ENCODE data around the gene SLC30A2. TPM values are rescaled to one million over a fixed set of nuclear protein-coding genes. Genes with fewer than 3 reads are reported as not detected.

SLC30A2 gene
- polyA plus RNA-seq, 1 donor from 2014 or later: 0.46 TPM

DNA sequence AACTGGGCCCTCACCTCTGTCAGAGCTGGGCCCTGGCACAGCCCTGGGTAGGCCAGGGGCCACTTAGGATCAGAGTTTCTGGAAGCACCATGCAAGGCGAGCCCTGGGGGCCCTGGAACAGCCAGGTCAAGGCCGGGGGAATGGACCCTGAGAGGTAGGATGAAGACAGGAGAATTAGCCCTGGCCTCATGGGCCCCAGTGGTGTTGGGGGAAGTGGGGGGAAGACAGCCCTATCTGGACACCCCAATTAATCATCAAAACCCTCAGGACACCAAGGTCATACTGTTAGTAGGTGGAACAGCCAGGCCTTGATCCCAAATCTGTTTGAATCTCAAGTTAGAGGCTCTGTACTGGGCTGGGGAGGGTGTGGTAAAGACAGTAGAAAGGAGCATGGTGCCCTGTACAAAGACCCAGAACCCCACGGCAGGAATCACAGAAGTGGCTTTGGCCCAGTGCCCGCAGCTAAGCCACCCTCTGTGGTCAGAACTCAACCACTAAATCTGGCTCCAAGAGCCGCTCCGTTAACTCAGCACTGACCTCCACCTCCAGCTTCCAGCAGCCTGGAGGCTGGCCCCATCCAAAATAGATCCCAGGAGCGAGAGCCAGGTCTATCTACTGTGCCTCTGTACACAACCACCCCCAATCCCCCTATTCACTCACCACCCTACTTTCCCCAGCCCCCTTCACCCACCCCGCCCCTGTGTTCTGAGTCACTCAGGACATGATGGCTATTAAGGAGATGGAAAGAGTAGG lies 35.5 kb upstream of the SLC30A2 start:
- H3F3A ChIP-seq (ENCODE audit: insufficient read depth, low read length, poor library complexity, severe bottlenecking): no peaks in the 10 kb centered on the region
- no peaks in the 10 kb centered on the region for H3K27me3 ChIP-seq (ENCODE audit: insufficient read depth, low read depth, low read length)
- no peaks in the 10 kb centered on the region for H3K9me3 ChIP-seq (ENCODE audit: low read length)
- H2AFZ ChIP-seq (ENCODE audit: low read depth, low read length): no peak overlapping the region
- H3K36me3 ChIP-seq (ENCODE audit: insufficient read depth, low read length): no peaks in the 10 kb centered on the region
- no peaks in the 10 kb centered on the region for H3K9me2 ChIP-seq (ENCODE audit: insufficient read depth, low read length)
- H3K4me2 ChIP-seq (ENCODE audit: low read length): no peak overlapping the region
- TF ChIP-seq, protein P1, sequence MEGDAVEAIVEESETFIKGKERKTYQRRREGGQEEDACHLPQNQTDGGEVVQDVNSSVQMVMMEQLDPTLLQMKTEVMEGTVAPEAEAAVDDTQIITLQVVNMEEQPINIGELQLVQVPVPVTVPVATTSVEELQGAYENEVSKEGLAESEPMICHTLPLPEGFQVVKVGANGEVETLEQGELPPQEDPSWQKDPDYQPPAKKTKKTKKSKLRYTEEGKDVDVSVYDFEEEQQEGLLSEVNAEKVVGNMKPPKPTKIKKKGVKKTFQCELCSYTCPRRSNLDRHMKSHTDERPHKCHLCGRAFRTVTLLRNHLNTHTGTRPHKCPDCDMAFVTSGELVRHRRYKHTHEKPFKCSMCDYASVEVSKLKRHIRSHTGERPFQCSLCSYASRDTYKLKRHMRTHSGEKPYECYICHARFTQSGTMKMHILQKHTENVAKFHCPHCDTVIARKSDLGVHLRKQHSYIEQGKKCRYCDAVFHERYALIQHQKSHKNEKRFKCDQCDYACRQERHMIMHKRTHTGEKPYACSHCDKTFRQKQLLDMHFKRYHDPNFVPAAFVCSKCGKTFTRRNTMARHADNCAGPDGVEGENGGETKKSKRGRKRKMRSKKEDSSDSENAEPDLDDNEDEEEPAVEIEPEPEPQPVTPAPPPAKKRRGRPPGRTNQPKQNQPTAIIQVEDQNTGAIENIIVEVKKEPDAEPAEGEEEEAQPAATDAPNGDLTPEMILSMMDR (IDR thresholded peaks at IDR 0.05; ENCODE audit: poor library complexity, severe bottlenecking): no peak
- no peak for TF ChIP-seq TAF1 (IDR thresholded peaks at IDR 0.05; ENCODE audit: low read depth)
- TF ChIP-seq, protein P2, sequence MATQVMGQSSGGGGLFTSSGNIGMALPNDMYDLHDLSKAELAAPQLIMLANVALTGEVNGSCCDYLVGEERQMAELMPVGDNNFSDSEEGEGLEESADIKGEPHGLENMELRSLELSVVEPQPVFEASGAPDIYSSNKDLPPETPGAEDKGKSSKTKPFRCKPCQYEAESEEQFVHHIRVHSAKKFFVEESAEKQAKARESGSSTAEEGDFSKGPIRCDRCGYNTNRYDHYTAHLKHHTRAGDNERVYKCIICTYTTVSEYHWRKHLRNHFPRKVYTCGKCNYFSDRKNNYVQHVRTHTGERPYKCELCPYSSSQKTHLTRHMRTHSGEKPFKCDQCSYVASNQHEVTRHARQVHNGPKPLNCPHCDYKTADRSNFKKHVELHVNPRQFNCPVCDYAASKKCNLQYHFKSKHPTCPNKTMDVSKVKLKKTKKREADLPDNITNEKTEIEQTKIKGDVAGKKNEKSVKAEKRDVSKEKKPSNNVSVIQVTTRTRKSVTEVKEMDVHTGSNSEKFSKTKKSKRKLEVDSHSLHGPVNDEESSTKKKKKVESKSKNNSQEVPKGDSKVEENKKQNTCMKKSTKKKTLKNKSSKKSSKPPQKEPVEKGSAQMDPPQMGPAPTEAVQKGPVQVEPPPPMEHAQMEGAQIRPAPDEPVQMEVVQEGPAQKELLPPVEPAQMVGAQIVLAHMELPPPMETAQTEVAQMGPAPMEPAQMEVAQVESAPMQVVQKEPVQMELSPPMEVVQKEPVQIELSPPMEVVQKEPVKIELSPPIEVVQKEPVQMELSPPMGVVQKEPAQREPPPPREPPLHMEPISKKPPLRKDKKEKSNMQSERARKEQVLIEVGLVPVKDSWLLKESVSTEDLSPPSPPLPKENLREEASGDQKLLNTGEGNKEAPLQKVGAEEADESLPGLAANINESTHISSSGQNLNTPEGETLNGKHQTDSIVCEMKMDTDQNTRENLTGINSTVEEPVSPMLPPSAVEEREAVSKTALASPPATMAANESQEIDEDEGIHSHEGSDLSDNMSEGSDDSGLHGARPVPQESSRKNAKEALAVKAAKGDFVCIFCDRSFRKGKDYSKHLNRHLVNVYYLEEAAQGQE (IDR thresholded peaks at IDR 0.05; ENCODE audit: borderline replicate concordance): no peak
- no peak for TF ChIP-seq SMC3 (conservative IDR thresholded peaks at IDR 0.05; ENCODE audit: poor library complexity)
- TF ChIP-seq MXI1 (conservative IDR thresholded peaks at IDR 0.05; ENCODE audit: poor library complexity, severe bottlenecking): no peak
- TF ChIP-seq RAD21 (conservative IDR thresholded peaks at IDR 0.05): no peak
- no peak for TF ChIP-seq EP300 (conservative IDR thresholded peaks at IDR 0.05; ENCODE audit: poor library complexity, severe bottlenecking)
- no peak for TF ChIP-seq EZH2 (IDR thresholded peaks at IDR 0.05; ENCODE audit: borderline replicate concordance, insufficient read depth, low read length, poor library complexity, severe bottlenecking)
- no peak for TF ChIP-seq POLR2AphosphoS5 (IDR thresholded peaks at IDR 0.05)
- no peaks in the 10 kb centered on the region for H3K79me2 ChIP-seq (replicated peaks; ENCODE audit: insufficient read depth, low read length)
- H3K9ac ChIP-seq (ENCODE audit: low read length): no peak overlapping the region
- H4K20me1 ChIP-seq (ENCODE audit: insufficient read depth): no peaks in the 10 kb centered on the region
- no peak overlapping the region for H3K4me3 ChIP-seq (ENCODE audit: low read length)
- H3K27ac ChIP-seq (ENCODE audit: low read length): no peak overlapping the region

DNA sequence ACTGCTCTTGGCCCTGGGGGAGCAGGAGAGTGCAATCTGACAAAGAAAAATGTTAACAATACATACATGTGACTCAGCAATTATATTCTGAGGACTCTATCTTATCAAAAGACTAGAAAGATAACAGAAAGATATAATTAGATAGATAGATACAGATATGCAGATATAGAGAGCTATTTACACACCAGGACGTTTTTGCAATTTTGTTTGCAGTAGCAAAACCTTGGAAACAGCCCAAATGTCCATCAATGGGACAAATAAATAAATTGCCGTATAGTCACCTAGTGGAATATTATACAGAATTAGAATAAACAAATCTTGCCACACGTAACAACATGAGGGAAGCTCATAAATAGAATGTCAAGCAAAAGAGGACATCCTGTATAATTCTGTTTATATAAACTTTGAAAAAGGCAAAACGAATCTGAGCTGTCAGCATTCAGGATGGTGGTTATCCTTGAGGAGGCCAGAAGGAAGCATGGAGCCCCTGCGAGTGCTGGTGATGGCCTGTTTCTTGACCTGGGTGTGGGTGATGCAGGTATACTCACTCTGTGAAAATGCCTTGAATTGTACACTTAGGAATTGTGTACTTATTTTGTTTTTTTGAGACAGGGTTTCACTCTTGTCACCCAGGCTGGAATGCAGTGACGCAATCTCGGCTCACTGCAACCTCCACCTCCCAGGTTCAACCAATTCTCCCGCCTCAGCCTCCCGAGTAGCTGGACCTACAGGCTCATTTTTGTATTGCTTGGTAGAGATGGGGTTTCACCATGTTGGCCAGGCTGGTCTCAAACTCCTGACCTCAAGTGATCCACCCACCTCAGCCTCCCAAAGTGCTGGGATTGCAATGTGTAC lies 34.3 kb upstream of the SLC30A2 start:
- Histone ChIP-seq H3K9me2 (ENCODE audit: insufficient read depth, low read length) (no peaks in the 10 kb centered on the region), H4K20me1 (ENCODE audit: insufficient read depth) (no peaks in the 10 kb centered on the region), H3K27ac (ENCODE audit: low read length) (no peak overlapping the region)

More for the DNA sequence above, 34.3 kb upstream of the SLC30A2 start:
- TF ChIP-seq SMC3 (conservative IDR thresholded peaks at IDR 0.05; ENCODE audit: poor library complexity) (no peak), MXI1 (conservative IDR thresholded peaks at IDR 0.05; ENCODE audit: poor library complexity, severe bottlenecking) (no peak), EZH2 (IDR thresholded peaks at IDR 0.05; ENCODE audit: borderline replicate concordance, insufficient read depth, low read length, poor library complexity, severe bottlenecking) (no peak), EP300 (conservative IDR thresholded peaks at IDR 0.05; ENCODE audit: poor library complexity, severe bottlenecking) (no peak), POLR2AphosphoS5 (IDR thresholded peaks at IDR 0.05) (no peak), RAD21 (conservative IDR thresholded peaks at IDR 0.05) (no peak), TAF1 (IDR thresholded peaks at IDR 0.05; ENCODE audit: low read depth) (no peak)
- TF ChIP-seq, protein P1 (IDR thresholded peaks at IDR 0.05; ENCODE audit: poor library complexity, severe bottlenecking): no peak
- TF ChIP-seq, protein P2 (IDR thresholded peaks at IDR 0.05; ENCODE audit: borderline replicate concordance): no peak
- H3K79me2 ChIP-seq (replicated peaks; ENCODE audit: insufficient read depth, low read length): no peaks in the 10 kb centered on the region
- no peaks in the 10 kb centered on the region for H3K36me3 ChIP-seq (ENCODE audit: insufficient read depth, low read length)
- H3K4me3 ChIP-seq (ENCODE audit: low read length): no peak overlapping the region
- no peaks in the 10 kb centered on the region for H3K27me3 ChIP-seq (ENCODE audit: insufficient read depth, low read depth, low read length)
- H3K9me3 ChIP-seq (ENCODE audit: low read length): no peaks in the 10 kb centered on the region
- no peaks in the 10 kb centered on the region for H3F3A ChIP-seq (ENCODE audit: insufficient read depth, low read length, poor library complexity, severe bottlenecking)
- H2AFZ ChIP-seq (ENCODE audit: low read depth, low read length): no peak overlapping the region
- no peak overlapping the region for H3K4me2 ChIP-seq (ENCODE audit: low read length)
- no peak overlapping the region for H3K9ac ChIP-seq (ENCODE audit: low read length)
